Measurements from ENCODE around the gene CBLB. TPM values are rescaled to one million over a fixed set of nuclear protein-coding genes. Genes with fewer than 3 reads are reported as not detected.

The CBLB gene
- total RNA-seq, 1 donor from 2014 or later: 46.7 TPM

DNA sequence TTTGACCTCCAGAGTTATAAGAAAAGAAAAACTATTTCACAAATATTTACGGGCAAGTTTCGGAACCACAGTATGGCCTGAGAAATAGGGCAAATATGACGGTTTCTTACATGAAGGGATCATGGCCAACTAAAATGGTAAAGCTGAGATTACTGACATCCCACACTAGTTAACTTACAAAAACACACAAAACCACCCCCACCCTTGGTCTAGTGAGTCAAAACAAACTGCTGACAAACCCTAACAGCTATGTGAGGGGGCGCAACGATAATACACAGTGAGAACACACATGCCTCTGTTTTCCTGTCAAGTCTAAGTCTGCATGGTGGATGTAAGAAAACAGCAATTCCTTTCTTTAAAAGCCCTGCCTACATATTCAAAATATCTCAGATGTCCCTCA lies 32.3 kb downstream of the CBLB start:
- H3K27me3 ChIP-seq (ENCODE audit: low read depth): no peaks in the 10 kb centered on the region
- H3K36me3 ChIP-seq: peaks cover 16% of the 10 kb centered on the region
- H3K4me1 ChIP-seq: peaks cover 79% of the 10 kb centered on the region
- no peak for DNase-seq
- H3K4me3 ChIP-seq: peak overlapping the region; percentile 29
- H3K27ac ChIP-seq (replicated peaks): peak overlapping the region; percentile 74
- H3K9me3 ChIP-seq (replicated peaks): no peaks in the 10 kb centered on the region
- intact Hi-C loops (cut with micrococcal nuclease): no loop called here
- TF ChIP-seq CTCF (IDR thresholded peaks at IDR 0.05; ENCODE audit: borderline replicate concordance): no peak

DNA sequence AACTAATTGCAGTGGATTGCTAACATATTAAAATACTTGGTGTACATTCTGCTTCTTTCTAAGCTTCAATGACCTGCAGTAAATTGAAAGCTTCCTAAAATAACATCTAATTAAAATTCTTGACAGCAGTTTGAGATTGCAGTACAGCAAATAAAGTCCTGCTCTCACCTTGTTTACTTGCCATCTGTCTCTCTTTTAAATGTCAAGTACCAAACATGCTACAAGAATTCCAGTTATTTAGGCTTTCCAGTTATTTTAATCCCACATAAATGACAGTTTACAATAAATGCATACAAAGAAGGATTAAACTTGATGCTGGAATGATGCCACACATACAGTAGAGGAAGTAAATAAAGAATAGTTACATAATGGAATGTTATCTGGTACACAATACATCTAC lies 33.2 kb downstream of the CBLB start:
- Histone ChIP-seq H3K27ac (replicated peaks) (peak overlapping the region; percentile 74), H3K4me3 (no peak overlapping the region), H3K27me3 (ENCODE audit: low read depth) (no peaks in the 10 kb centered on the region), H3K4me1 (peaks cover 88% of the 10 kb centered on the region), H3K9me3 (replicated peaks) (no peaks in the 10 kb centered on the region), H3K36me3 (peaks cover 14% of the 10 kb centered on the region)
- DNase-seq: no peak
- intact Hi-C loops (cut with micrococcal nuclease): no loop called here
- TF ChIP-seq CTCF (IDR thresholded peaks at IDR 0.05; ENCODE audit: borderline replicate concordance): no peak

DNA sequence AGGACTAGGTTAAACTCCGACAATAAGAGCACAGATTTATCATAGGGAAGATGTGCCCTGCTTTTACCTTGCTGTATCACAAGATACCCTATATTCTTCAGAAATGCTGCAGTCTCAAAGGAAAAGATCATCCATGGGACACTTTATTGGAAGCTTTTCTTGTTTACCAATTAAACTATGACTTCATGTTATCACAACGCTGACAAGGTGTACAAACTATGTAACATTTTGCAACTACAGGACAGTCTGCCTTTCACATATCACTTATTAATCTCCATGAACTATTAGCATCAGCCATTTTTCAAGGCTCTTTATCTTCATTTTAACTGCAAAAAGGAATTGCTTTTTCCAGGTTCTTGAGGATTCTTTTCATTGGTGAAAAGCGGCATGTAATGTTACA lies 34.0 kb downstream of the CBLB start:
- Histone ChIP-seq H3K27me3 (ENCODE audit: low read depth) (no peaks in the 10 kb centered on the region), H3K36me3 (peaks cover 14% of the 10 kb centered on the region), H3K9me3 (replicated peaks) (no peaks in the 10 kb centered on the region), H3K4me1 (peaks cover 92% of the 10 kb centered on the region), H3K4me3 (no peak overlapping the region), H3K27ac (replicated peaks) (peak overlapping the region; percentile 74)
- TF ChIP-seq CTCF (IDR thresholded peaks at IDR 0.05; ENCODE audit: borderline replicate concordance): no peak
- no peak for DNase-seq
- intact Hi-C loops (cut with micrococcal nuclease): no loop called here

DNA sequence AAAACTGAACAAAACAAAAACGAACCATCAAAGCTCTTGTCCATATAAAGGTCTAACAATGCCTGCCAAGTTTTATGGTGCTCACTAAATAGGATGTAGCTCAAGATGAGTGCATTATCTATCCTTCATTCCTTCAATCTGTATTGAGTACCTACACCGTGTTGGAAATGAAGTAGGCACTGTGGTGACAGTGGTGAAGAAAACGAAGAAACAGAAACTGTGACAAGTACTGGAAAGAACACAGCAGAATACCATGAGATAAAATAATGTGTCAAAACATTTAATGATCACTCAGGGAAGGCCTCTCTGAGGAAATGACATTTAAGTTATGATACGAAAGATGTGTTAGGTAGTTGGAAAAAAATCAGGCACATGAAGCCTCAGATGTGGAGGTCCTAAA lies 36.2 kb downstream of the CBLB start:
- no peaks in the 10 kb centered on the region for H3K36me3 ChIP-seq
- H3K27me3 ChIP-seq (ENCODE audit: low read depth): no peaks in the 10 kb centered on the region
- H3K9me3 ChIP-seq (replicated peaks): no peaks in the 10 kb centered on the region
- intact Hi-C loops (cut with micrococcal nuclease): no loop called here
- peaks cover 92% of the 10 kb centered on the region for H3K4me1 ChIP-seq
- no peak for DNase-seq
- no peak for TF ChIP-seq CTCF (IDR thresholded peaks at IDR 0.05; ENCODE audit: borderline replicate concordance)
- H3K27ac ChIP-seq (replicated peaks): peak overlapping the region; percentile 47
- H3K4me3 ChIP-seq: no peak overlapping the region

GRCh38 chr3:105830836-105831235 lies 38.0 kb downstream of the CBLB start:
- Histone ChIP-seq H3K4me3 (no peak overlapping the region), H3K9me3 (replicated peaks) (no peaks in the 10 kb centered on the region), H3K27me3 (ENCODE audit: low read depth) (no peaks in the 10 kb centered on the region), H3K4me1 (peaks cover 91% of the 10 kb centered on the region), H3K36me3 (no peaks in the 10 kb centered on the region), H3K27ac (replicated peaks) (peak overlapping the region; percentile 12)
- intact Hi-C loops (cut with micrococcal nuclease): no loop called here
- TF ChIP-seq CTCF (IDR thresholded peaks at IDR 0.05; ENCODE audit: borderline replicate concordance): no peak
- DNase-seq: no peak
